Ascending aorta (tissue), 2 donors: ENCODE results near the gene HDGFL3. TPM values are rescaled to one million over a fixed set of nuclear protein-coding genes. Genes with fewer than 3 reads are reported as not detected.

Experiments
- DNase-seq, 2 donors: peaks; one replicate each; pipeline ENCODE4 v3.0.0-alpha.2; 2019; ENCODE audit warnings: low spot score in 2 of 2
- H3K27ac ChIP-seq, 2 donors: fragments of 200-600 bp; sonication (generic); one replicate each; pipeline ENCODE4 v1.5.1; 2016 to 2017; ENCODE audit warnings: mild to moderate bottlenecking in 1 of 2
- H3K27me3 ChIP-seq: fragments of 200-600 bp; sonication (generic); one replicate; pipeline ENCODE4 v1.5.1; 2017
- H3K36me3 ChIP-seq, 2 donors: fragments of 200-600 bp; sonication (generic); one replicate each; pipeline ENCODE4 v1.5.1; 2016
- H3K4me1 ChIP-seq, 2 donors: fragments of 200-600 bp; sonication (generic); one replicate each; pipeline ENCODE4 v1.5.1; 2016 to 2017; ENCODE audit warnings: mild to moderate bottlenecking in 1 of 2
- H3K4me3 ChIP-seq, 2 donors: fragments of 200-600 bp; sonication (generic); one replicate each; pipeline ENCODE4 v1.5.1; 2016 to 2017; ENCODE audit warnings: mild to moderate bottlenecking in 1 of 2
- H3K9me3 ChIP-seq, 2 donors: fragments of 200-600 bp; sonication (generic); one replicate each; pipeline ENCODE4 v1.5.1; 2016
- intact Hi-C: fragments of 100-400 bp; cut with DNase I; formaldehyde crosslinking; loops from one replicate; pipeline ENCODE4 v1.15.1; 2023
- total RNA-seq: library from RNA; depleted of rRNA; stranded (reverse); fragments of >200 nt; gene quantifications from one replicate; pipeline ENCODE4 v1.1.0, GENCODE V29; 2016
- TF ChIP-seq, protein P1 (sequence below), 3 experiments: fragments of 200-600 bp in 2 of 3; fragments of 450-650 bp in 1 of 3; sonication (generic) in 2 of 3; IDR thresholded peaks; one replicate each; pipeline ENCODE4 v1.5.1; 2016 to 2019; ENCODE audit warnings: antibody characterized with exemption in 3 of 3, mild to moderate bottlenecking in 1 of 3, moderate library complexity in 1 of 3

Gene HDGFL3
- total RNA-seq, 1 donor from 2014 or later = 20.8 TPM

DNA sequence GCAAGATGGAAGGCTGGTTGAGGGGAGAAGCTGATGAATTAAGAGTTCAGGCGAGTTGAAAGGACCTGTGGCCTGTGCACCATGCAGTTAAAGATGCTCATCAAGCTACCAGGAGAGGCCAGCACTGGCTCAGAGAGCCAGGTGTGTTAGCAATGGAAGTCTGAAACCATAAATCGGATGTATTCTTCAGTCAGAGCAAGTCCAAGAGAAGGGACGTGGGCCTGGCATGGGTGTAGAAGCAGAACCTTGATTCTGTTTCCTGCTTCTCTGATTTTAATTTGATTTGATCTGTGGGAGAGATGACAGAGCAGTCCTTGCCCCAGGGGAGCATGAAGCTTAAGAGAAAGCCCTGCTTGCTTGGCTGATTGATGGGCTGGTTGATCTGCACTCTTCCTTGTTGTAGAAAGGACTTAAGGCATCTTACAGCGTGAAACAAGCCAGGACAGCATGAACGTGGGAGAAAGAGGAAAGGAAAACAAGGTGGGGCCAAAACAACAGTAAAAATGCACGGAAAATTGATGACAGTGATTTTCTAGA is 89.3 kb downstream of the HDGFL3 start:
- TF ChIP-seq, protein P1, sequence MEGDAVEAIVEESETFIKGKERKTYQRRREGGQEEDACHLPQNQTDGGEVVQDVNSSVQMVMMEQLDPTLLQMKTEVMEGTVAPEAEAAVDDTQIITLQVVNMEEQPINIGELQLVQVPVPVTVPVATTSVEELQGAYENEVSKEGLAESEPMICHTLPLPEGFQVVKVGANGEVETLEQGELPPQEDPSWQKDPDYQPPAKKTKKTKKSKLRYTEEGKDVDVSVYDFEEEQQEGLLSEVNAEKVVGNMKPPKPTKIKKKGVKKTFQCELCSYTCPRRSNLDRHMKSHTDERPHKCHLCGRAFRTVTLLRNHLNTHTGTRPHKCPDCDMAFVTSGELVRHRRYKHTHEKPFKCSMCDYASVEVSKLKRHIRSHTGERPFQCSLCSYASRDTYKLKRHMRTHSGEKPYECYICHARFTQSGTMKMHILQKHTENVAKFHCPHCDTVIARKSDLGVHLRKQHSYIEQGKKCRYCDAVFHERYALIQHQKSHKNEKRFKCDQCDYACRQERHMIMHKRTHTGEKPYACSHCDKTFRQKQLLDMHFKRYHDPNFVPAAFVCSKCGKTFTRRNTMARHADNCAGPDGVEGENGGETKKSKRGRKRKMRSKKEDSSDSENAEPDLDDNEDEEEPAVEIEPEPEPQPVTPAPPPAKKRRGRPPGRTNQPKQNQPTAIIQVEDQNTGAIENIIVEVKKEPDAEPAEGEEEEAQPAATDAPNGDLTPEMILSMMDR (IDR thresholded peaks at IDR 0.05) = no peak
- H3K4me1 ChIP-seq = no peaks in the 10 kb centered on the region
- intact Hi-C loops = no loop called here
- H3K27me3 ChIP-seq = no peaks in the 10 kb centered on the region
- no peak overlapping the region for H3K27ac ChIP-seq
- no peak for DNase-seq
- H3K9me3 ChIP-seq = no peaks in the 10 kb centered on the region
- H3K4me3 ChIP-seq = no peak overlapping the region
- peaks cover 0 to 5% of the 10 kb centered on the region in 2 donors for H3K36me3 ChIP-seq

DNA sequence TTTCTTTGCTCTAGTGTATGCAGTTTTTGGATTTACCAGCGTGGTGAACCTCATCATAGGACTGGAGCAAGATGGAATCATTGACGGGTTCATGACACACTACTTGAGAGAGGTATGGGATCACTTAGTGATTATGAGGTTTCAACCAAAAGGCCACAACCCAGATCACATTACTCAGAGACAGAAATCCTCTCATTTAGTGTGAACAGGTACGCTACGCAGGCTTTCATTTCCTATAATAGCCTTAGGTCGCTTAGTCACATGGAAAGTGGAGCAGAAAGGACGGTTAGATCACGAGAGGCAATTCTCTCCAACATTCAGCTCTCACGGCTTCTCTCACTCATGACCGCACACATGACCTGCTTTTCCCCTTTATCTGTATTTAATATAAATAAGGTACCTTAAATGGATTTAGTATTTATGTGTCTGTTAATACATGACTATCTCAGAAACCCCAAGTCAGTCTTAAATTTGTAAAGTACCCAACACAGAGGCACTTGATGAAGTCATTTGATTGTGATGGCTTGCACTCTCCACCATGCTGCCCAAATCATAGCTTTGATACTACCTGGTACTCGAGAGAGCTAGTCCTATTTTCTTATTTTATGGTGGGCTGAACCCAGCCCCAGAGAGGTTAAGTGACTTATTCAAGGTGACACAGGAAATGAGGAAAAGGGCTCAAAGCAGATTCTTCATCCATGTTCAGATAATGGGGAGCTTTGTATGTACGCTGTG is 91.6 kb downstream of the HDGFL3 start:
- intact Hi-C loops = no loop called here
- no peaks in the 10 kb centered on the region for H3K9me3 ChIP-seq

DNA sequence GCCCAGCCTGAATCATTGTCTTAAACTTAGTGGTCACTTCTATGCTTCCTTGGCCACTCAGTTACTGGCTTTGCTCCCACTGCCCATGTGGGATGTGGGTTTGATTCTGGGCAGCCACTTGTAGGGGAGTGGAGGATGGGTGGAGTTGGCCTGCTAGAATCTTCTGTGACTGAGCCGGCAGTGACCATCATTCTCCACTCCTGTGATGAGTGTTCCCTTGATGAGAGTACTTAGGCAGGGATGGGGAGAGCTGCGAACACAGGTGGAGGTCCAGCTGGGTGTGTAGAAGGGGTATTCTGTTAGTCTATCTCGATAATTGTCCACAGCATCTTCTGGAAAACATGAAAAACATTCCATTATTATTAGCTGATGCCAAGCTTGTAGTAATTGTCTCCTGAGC is 92.2 kb downstream of the HDGFL3 start:
- Histone ChIP-seq H3K4me1 (no peaks in the 10 kb centered on the region), H3K27ac (no peak overlapping the region), H3K9me3 (no peaks in the 10 kb centered on the region), H3K36me3 (peaks cover 0 to 5% of the 10 kb centered on the region in 2 donors), H3K4me3 (no peak overlapping the region), H3K27me3 (no peaks in the 10 kb centered on the region)
- intact Hi-C loops = no loop called here
- TF ChIP-seq, protein P1 (IDR thresholded peaks at IDR 0.05) = no peak
- DNase-seq = no peak

More for the DNA sequence above, 91.6 kb downstream of the HDGFL3 start:
- Histone ChIP-seq H3K27ac (no peak overlapping the region), H3K4me1 (no peaks in the 10 kb centered on the region), H3K36me3 (peaks cover 0 to 5% of the 10 kb centered on the region in 2 donors), H3K27me3 (no peaks in the 10 kb centered on the region), H3K4me3 (no peak overlapping the region)
- TF ChIP-seq, protein P1 (IDR thresholded peaks at IDR 0.05) = no peak
- DNase-seq = no peak

DNA sequence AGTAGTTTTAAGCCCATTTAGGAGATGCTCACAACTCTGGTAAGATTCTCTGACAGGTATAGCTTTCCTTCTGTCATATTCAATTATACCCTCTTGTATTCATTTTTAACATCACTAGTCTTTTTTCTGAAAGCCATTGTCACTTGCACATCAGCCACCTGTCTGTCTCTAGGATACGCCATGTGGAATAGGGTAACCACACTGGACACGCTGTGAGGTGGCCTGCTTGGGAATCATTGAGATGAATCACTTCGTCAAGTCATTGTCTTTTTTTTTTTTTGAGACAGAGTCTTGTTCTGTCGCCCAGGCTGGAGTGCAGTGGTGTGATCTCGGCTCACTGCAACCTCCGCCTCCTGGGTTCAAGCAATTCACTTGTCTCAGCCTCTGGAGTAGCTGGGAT is 92.8 kb downstream of the HDGFL3 start:
- Histone ChIP-seq H3K27ac (no peak overlapping the region), H3K9me3 (no peaks in the 10 kb centered on the region), H3K27me3 (no peaks in the 10 kb centered on the region), H3K36me3 (peaks cover 0 to 5% of the 10 kb centered on the region in 2 donors), H3K4me3 (no peak overlapping the region), H3K4me1 (no peaks in the 10 kb centered on the region)
- TF ChIP-seq, protein P1 (IDR thresholded peaks at IDR 0.05) = no peak
- no peak for DNase-seq
- intact Hi-C loops = no loop called here

DNA sequence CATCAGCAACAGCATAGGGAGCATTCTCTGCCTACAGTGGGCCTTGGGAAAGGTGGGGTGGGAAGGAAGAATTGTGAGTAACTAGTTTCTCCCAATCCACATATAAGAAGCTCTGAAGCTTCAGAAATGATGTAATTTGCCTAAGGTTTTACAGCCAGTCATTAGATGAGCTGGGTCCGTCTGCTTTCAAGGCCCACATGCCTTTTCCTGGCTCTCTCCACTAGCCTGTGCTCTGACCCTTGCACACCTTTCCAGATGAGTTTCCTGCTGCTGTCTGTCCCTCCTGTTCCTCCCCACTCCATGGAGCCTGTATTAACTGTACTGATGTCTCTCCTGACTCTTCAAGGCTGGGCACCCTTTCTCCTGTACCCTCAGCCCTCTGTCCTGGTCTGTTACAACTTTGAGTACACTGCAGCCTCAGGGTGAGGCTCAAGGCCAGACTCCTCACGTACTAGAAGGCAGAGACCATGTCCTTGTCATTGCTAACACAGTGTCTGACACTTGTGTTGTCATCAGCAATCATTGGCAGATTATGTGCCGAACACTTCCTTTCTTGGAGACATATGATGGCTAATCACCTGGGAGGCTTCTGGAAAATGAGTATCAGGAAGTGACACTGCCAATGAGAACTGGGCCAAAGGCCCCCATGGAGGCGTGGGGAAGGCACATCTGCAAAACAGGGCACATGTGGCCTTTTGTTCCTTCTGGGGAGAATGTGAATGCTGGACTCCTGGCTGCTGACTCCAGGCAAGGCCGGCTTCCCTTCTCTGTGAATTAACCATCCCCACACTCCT is 93.5 kb downstream of the HDGFL3 start:
- intact Hi-C loops = no loop called here
- TF ChIP-seq, protein P1 (IDR thresholded peaks at IDR 0.05) = no peak
- no peak overlapping the region for H3K4me3 ChIP-seq
- H3K36me3 ChIP-seq = peaks cover 0 to 5% of the 10 kb centered on the region in 2 donors
- H3K4me1 ChIP-seq = no peaks in the 10 kb centered on the region
- no peak overlapping the region for H3K27ac ChIP-seq
- DNase-seq = no peak
- no peaks in the 10 kb centered on the region for H3K27me3 ChIP-seq
- H3K9me3 ChIP-seq = no peaks in the 10 kb centered on the region
